CD4-positive, alpha-beta memory T cell (primary cell): ENCODE data around the gene CRYBB2. TPM values are rescaled to one million over a fixed set of nuclear protein-coding genes. Genes with fewer than 3 reads are reported as not detected.
"Not testable (repeated sequence)": the region's sequence is repeated elsewhere in the genome, so short reads cannot be mapped to it uniquely, and the experiment has no call there.

Source experiments
- CTCF ChIA-PET: fragments of 350-600 bp; sonication (Branson Sonifier 250); formaldehyde crosslinking; loops from one replicate; lab custom pipeline; 2021; ENCODE audit warnings: inconsistent platforms; ENCODE audit not compliant: partially characterized antibody; lab: Charles Lee
- POLR2A ChIA-PET: fragments of 350-600 bp; sonication (Branson Sonifier 250); formaldehyde crosslinking; loops from one replicate; lab custom pipeline; 2021; ENCODE audit not compliant: partially characterized antibody; lab: Charles Lee
- DNase-seq, 5 donors: peaks; one replicate each; pipeline versions ENCODE4 v3.0.0 to v3.0.0-alpha.2; 2020 to 2022; ENCODE audit warnings: mixed read lengths in 1 of 5
- H3K27ac ChIP-seq: one replicate; pipeline ENCODE4 v1.7.0; 2013; ENCODE audit warnings: low read depth, low read length
- H3K27me3 ChIP-seq: 2 replicates; pipeline ENCODE4 v1.7.0; 2013; ENCODE audit warnings: mild to moderate bottlenecking, low read length, moderate library complexity; ENCODE audit not compliant: insufficient read depth
- H3K36me3 ChIP-seq: 2 replicates; pipeline ENCODE4 v1.7.0; 2013; ENCODE audit warnings: mild to moderate bottlenecking, low read length, moderate library complexity; ENCODE audit not compliant: insufficient read depth
- H3K4me1 ChIP-seq: 2 replicates; pipeline ENCODE4 v1.7.0; 2013; ENCODE audit warnings: mild to moderate bottlenecking, low read length, moderate library complexity; ENCODE audit not compliant: insufficient read depth
- H3K4me3 ChIP-seq, 2 donors: one replicate each; pipeline ENCODE4 v1.7.0; 2013; ENCODE audit warnings: low read length in 2 of 2, mild to moderate bottlenecking in 1 of 2
- H3K9me3 ChIP-seq, 2 donors: one replicate each; pipeline ENCODE4 v1.7.0; 2013; ENCODE audit warnings: low read length in 2 of 2, control low read depth in 1 of 2; ENCODE audit not compliant: control insufficient read depth in 1 of 2
- H3K27ac Mint-ChIP-seq, 7 donors: one replicate each; pipeline ENCODE4 v1.8.0; 2020 to 2021; ENCODE audit warnings: mixed read lengths in 7 of 7, mild to moderate bottlenecking in 6 of 7, inconsistent platforms in 3 of 7, moderate library complexity in 3 of 7
- H3K27me3 Mint-ChIP-seq, 2 donors: one replicate each; pipeline ENCODE4 v1.8.0; 2020 to 2021; ENCODE audit warnings: mixed read lengths in 2 of 2
- H3K36me3 Mint-ChIP-seq, 2 donors: one replicate each; pipeline ENCODE4 v1.8.0; 2020 to 2021; ENCODE audit warnings: mixed read lengths in 2 of 2, inconsistent platforms in 1 of 2, mild to moderate bottlenecking in 1 of 2
- H3K4me1 Mint-ChIP-seq, 4 donors: one replicate each; pipeline ENCODE4 v1.8.0; 2020 to 2021; ENCODE audit warnings: mixed read lengths in 4 of 4, mild to moderate bottlenecking in 1 of 4
- H3K4me3 Mint-ChIP-seq, 8 donors: one replicate each; pipeline ENCODE4 v1.8.0; 2020 to 2021; ENCODE audit warnings: mixed read lengths in 8 of 8, mild to moderate bottlenecking in 7 of 8, moderate library complexity in 6 of 8, inconsistent platforms in 3 of 8
- H3K9me3 Mint-ChIP-seq, 8 donors: one replicate each; pipeline ENCODE4 v1.8.0; 2020 to 2021; ENCODE audit warnings: mixed read lengths in 8 of 8, mild to moderate bottlenecking in 5 of 8, inconsistent platforms in 3 of 8, moderate library complexity in 1 of 8
- intact Hi-C: fragments of 100-400 bp; cut with micrococcal nuclease; formaldehyde crosslinking; loops from one replicate; pipeline ENCODE4 v1.15.1; 2023
- polyA plus RNA-seq, 2 donors: library from polyadenylated mRNA; unstranded; fragments of 300-500 nt; fragmentation: Illumina TruSeq; gene quantifications; one replicate each; pipeline ENCODE4 v1.2.3, GENCODE V29; 2021
- total RNA-seq, 2 experiments: library from RNA; stranded (reverse); gene quantifications; one replicate each; pipeline ENCODE4 v1.2.3, GENCODE V29; 2021

Gene CRYBB2
- total and polyA plus RNA-seq, 4 experiments from 2014 or later: not detected

DNA sequence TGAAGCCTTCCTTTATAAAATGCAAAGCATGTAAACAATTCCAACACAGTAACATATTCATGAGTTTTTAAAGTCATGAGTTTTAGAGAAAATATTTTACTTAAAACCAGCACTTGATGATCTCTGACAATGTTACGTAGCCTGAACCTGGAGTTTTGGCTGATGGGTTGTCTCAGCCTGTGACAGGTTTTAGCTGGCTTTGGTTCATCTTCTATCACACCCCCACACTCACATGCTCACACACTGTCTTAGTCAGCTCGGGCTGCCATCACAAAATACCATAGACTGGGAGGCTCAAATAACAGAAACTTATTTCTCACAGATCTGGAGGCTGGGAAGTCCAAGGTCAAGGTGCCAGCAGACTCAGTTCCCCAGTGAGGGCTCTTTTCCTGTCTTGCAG is 50.6 kb downstream of the CRYBB2 start:
- H3K4me3 ChIP-seq, H3K4me3 Mint-ChIP-seq, intact Hi-C loops, H3K36me3 ChIP-seq, DNase-seq, H3K27me3 ChIP-seq, H3K36me3 Mint-ChIP-seq, H3K27ac Mint-ChIP-seq, CTCF ChIA-PET, H3K27ac ChIP-seq, H3K9me3 ChIP-seq, H3K4me1 ChIP-seq, H3K4me1 Mint-ChIP-seq, POLR2A ChIA-PET: not testable (repeated sequence)
- H3K27me3 Mint-ChIP-seq: peaks cover 12 to 29% of the 10 kb centered on the region in 2 donors
- H3K9me3 Mint-ChIP-seq: peaks cover 0 to 28% (median 14%) of the 10 kb centered on the region in 8 donors

DNA sequence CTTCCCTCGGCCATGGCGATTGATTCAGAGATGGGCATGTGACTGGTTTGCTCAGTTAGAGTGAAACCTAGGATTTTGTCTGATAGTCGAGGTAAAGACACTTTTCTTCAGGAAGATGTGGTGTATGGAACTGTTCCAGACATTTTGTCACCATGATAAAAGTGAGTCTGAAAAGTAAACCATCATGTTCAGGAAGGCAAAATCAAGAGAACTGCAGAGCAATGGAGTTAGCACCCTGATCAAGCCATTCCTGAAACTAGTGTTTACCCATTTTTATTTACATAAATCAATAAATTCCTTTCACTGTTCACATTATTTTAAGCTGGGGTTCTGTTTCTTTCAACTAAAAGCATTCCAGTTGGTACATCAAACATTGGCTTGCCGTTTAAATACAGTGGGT is 53.8 kb downstream of the CRYBB2 start:
- H3K27me3 ChIP-seq, H3K4me3 Mint-ChIP-seq, H3K27ac Mint-ChIP-seq, H3K9me3 ChIP-seq, H3K4me1 ChIP-seq, DNase-seq, H3K27ac ChIP-seq, H3K36me3 ChIP-seq, POLR2A ChIA-PET, H3K4me3 ChIP-seq, intact Hi-C loops, H3K36me3 Mint-ChIP-seq, CTCF ChIA-PET, H3K4me1 Mint-ChIP-seq: not testable (repeated sequence)
- H3K9me3 Mint-ChIP-seq: peaks cover 0 to 14% (median 6%) of the 10 kb centered on the region in 8 donors
- H3K27me3 Mint-ChIP-seq: peaks cover 19 to 32% of the 10 kb centered on the region in 2 donors

DNA sequence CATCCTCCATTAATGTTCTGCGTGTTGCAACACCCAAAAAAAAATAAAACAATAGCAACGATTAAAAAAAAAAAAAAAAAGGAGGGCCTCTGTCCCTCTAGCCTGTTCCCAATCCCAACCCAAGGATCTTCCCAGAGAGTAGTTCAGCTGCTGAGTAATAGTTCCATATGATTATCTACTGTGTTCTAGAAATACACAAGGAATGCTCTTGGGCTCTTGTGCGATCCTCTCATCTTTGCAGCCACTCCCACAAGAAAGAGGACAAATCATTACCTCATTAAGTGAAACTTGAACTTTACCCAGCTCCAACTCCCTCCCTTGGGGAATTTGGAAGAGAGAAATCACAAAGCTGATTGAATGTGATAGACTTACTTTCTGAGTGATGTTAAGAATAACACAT is 54.5 kb downstream of the CRYBB2 start:
- H3K4me1 Mint-ChIP-seq, POLR2A ChIA-PET, H3K27ac ChIP-seq, CTCF ChIA-PET, H3K4me1 ChIP-seq, H3K9me3 Mint-ChIP-seq, H3K27me3 ChIP-seq, H3K27ac Mint-ChIP-seq, H3K36me3 ChIP-seq, DNase-seq, H3K9me3 ChIP-seq, H3K4me3 ChIP-seq, H3K36me3 Mint-ChIP-seq, H3K4me3 Mint-ChIP-seq, intact Hi-C loops: not testable (repeated sequence)
- H3K27me3 Mint-ChIP-seq: peaks cover 18 to 32% of the 10 kb centered on the region in 2 donors

DNA sequence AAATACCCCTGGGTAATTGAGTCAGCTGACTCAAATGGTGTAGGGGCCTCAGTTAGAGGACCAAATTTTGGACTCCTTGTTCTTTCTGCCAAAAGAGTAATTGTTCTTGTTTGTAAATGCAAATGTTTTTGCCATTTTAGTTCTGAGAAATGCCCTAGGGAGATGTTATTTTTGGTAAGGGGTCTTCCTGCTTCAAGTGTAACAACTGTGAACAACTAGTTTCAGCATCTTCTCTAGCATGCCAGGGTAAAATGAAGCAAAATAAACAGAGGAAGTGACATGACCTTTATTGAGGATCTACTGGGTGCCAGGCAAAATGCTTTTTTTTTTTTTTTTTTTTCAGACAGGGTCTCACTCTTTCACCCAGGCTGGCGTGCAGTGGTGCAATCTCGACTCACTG is 60.7 kb downstream of the CRYBB2 start:
- H3K9me3 ChIP-seq, H3K27ac Mint-ChIP-seq: not testable (repeated sequence)

More for the DNA sequence above, 60.7 kb downstream of the CRYBB2 start:
- intact Hi-C loops, POLR2A ChIA-PET, H3K27me3 ChIP-seq, H3K4me3 Mint-ChIP-seq, CTCF ChIA-PET, H3K36me3 ChIP-seq, DNase-seq, H3K4me3 ChIP-seq, H3K9me3 Mint-ChIP-seq, H3K27ac ChIP-seq, H3K36me3 Mint-ChIP-seq, H3K4me1 ChIP-seq: not testable (repeated sequence)
- H3K27me3 Mint-ChIP-seq: peaks cover 51% of the 10 kb centered on the region in 2 donors
- peaks cover 3 to 13% (median 6%) of the 10 kb centered on the region in 4 donors for H3K4me1 Mint-ChIP-seq

Other genes starting within 250 kb of the CRYBB2 start
- not detected for gene CRYBB3, start 19.8 kb upstream of the CRYBB2 start, total RNA-seq
- not detected for gene CRYBB3, start 19.8 kb upstream of the CRYBB2 start, polyA plus RNA-seq